ENCODE results near the gene PBXIP1. TPM values are rescaled to one million over a fixed set of nuclear protein-coding genes. Genes with fewer than 3 reads are reported as not detected.
A peak's percentile ranks its signal among the peaks of the same experiment; 100 is the strongest.

Gene PBXIP1
- total and polyA plus RNA-seq, 2 of the 13 experiments (the other 11 are each of a cell fraction or from before 2014, with no cell fraction given) = 16.3 to 31.9 TPM

DNA sequence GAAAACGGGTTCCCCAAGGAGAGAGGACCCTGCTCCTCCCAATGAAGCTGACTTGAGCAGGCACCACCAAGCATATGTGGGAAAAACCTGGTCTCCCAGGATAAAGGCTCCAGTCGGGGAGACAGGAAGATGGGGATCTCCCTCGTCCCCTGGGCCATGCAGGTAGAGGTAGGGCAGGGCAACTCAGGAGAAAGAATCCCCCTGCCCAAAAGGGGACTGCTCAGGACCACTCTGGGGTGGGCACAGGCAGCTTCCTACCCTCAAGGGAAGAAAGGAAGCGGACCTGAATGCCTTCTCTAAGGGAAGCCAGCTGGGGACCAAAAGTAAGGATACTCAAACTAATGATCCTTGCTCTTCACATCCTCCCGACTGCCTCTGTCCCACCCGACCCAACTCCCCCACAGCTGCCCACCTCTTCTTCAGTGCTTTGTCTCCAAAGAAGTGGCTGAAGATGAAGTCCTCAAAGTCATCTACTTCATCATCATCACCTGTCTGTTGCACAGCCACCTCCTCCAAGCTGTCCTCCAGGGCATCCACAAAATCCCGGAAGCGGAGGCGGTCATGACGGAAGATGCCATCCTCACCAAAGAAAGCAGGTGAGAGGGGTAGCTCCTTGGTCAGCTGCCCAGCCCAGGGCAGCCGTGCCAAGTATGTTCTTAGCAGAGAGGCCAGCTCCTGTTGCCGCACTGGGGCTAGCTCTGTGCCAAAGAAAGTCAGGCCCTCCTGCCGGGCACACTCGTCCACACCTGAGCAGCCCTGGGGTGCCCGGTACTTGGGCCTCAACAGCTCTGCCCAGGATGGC, 10.5 kb downstream of the PBXIP1 start (continued):
- TF ChIP-seq, protein P1, sequence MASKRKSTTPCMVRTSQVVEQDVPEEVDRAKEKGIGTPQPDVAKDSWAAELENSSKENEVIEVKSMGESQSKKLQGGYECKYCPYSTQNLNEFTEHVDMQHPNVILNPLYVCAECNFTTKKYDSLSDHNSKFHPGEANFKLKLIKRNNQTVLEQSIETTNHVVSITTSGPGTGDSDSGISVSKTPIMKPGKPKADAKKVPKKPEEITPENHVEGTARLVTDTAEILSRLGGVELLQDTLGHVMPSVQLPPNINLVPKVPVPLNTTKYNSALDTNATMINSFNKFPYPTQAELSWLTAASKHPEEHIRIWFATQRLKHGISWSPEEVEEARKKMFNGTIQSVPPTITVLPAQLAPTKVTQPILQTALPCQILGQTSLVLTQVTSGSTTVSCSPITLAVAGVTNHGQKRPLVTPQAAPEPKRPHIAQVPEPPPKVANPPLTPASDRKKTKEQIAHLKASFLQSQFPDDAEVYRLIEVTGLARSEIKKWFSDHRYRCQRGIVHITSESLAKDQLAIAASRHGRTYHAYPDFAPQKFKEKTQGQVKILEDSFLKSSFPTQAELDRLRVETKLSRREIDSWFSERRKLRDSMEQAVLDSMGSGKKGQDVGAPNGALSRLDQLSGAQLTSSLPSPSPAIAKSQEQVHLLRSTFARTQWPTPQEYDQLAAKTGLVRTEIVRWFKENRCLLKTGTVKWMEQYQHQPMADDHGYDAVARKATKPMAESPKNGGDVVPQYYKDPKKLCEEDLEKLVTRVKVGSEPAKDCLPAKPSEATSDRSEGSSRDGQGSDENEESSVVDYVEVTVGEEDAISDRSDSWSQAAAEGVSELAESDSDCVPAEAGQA (IDR thresholded peaks at IDR 0.05; ENCODE audit: low read depth) = no peak
- TF ChIP-seq, protein P1 (CRISPR knock-in tag; IDR thresholded peaks at IDR 0.05; ENCODE audit: borderline replicate concordance) = no peak
- TF ChIP-seq, protein P2, sequence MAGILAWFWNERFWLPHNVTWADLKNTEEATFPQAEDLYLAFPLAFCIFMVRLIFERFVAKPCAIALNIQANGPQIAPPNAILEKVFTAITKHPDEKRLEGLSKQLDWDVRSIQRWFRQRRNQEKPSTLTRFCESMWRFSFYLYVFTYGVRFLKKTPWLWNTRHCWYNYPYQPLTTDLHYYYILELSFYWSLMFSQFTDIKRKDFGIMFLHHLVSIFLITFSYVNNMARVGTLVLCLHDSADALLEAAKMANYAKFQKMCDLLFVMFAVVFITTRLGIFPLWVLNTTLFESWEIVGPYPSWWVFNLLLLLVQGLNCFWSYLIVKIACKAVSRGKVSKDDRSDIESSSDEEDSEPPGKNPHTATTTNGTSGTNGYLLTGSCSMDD (CRISPR knock-in tag; IDR thresholded peaks at IDR 0.05) = no peak
- peak; percentile 49; the same call in 1 of the 2 replicates for TF ChIP-seq SP2 (CRISPR knock-in tag; IDR thresholded peaks at IDR 0.05)
- TF ChIP-seq, protein P3, sequence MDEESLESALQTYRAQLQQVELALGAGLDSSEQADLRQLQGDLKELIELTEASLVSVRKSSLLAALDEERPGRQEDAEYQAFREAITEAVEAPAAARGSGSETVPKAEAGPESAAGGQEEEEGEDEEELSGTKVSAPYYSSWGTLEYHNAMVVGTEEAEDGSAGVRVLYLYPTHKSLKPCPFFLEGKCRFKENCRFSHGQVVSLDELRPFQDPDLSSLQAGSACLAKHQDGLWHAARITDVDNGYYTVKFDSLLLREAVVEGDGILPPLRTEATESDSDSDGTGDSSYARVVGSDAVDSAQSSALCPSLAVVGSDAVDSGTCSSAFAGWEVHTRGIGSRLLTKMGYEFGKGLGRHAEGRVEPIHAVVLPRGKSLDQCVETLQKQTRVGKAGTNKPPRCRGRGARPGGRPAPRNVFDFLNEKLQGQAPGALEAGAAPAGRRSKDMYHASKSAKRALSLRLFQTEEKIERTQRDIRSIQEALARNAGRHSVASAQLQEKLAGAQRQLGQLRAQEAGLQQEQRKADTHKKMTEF (CRISPR knock-in tag; IDR thresholded peaks at IDR 0.05) = 0 out of 2 replicates have a peak, but pooled peaks have one; percentile 2
- no peak for TF ChIP-seq ZNF431 (CRISPR knock-in tag; IDR thresholded peaks at IDR 0.05; ENCODE audit: borderline replicate concordance, low read depth)
- no peak for TF ChIP-seq ZNF446 (CRISPR knock-in tag; IDR thresholded peaks at IDR 0.05)
- peak; percentile 29 for TF ChIP-seq HDAC1 (CRISPR knock-in tag; IDR thresholded peaks at IDR 0.05)
- no peak for TF ChIP-seq ZNF598 (CRISPR knock-in tag; IDR thresholded peaks at IDR 0.05; ENCODE audit: borderline replicate concordance)
- TF ChIP-seq, protein P4, sequence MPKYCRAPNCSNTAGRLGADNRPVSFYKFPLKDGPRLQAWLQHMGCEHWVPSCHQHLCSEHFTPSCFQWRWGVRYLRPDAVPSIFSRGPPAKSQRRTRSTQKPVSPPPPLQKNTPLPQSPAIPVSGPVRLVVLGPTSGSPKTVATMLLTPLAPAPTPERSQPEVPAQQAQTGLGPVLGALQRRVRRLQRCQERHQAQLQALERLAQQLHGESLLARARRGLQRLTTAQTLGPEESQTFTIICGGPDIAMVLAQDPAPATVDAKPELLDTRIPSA (CRISPR knock-in tag; IDR thresholded peaks at IDR 0.05; ENCODE audit: borderline replicate concordance) = no peak; the same call in 1 of the 2 replicates
- TF ChIP-seq, protein P5, sequence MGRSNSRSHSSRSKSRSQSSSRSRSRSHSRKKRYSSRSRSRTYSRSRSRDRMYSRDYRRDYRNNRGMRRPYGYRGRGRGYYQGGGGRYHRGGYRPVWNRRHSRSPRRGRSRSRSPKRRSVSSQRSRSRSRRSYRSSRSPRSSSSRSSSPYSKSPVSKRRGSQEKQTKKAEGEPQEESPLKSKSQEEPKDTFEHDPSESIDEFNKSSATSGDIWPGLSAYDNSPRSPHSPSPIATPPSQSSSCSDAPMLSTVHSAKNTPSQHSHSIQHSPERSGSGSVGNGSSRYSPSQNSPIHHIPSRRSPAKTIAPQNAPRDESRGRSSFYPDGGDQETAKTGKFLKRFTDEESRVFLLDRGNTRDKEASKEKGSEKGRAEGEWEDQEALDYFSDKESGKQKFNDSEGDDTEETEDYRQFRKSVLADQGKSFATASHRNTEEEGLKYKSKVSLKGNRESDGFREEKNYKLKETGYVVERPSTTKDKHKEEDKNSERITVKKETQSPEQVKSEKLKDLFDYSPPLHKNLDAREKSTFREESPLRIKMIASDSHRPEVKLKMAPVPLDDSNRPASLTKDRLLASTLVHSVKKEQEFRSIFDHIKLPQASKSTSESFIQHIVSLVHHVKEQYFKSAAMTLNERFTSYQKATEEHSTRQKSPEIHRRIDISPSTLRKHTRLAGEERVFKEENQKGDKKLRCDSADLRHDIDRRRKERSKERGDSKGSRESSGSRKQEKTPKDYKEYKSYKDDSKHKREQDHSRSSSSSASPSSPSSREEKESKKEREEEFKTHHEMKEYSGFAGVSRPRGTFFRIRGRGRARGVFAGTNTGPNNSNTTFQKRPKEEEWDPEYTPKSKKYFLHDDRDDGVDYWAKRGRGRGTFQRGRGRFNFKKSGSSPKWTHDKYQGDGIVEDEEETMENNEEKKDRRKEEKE (IDR thresholded peaks at IDR 0.05) = no peak
- no peak for TF ChIP-seq ZNF234 (CRISPR knock-in tag; conservative IDR thresholded peaks at IDR 0.05)
- no peak for TF ChIP-seq RBM39 (IDR thresholded peaks at IDR 0.05; ENCODE audit: low read depth, low read length, poor library complexity, severe bottlenecking)
- TF ChIP-seq SOX13 (IDR thresholded peaks at IDR 0.05) = no peak
- no peak for TF ChIP-seq SOX13 (CRISPR knock-in tag; conservative IDR thresholded peaks at IDR 0.05 in 1 of 2, IDR thresholded peaks at IDR 0.05 in 1 of 2)
